MG63 (cell line): ENCODE data around the gene MOSMO. TPM values are rescaled to one million over a fixed set of nuclear protein-coding genes. Genes with fewer than 3 reads are reported as not detected.
"Not testable (repeated sequence)": the region's sequence is repeated elsewhere in the genome, so short reads cannot be mapped to it uniquely, and the experiment has no call there.

ENCODE experiments used
- DNase-seq: peaks from one replicate; pipeline ENCODE4 v3.0.0-alpha.2; 2020
- H3K27me3 ChIP-seq: fragments of 250-450 bp; sonication (Bioruptor Pico); 2 replicates; pipeline ENCODE4 v1.5.1; 2020; ENCODE audit warnings: mild to moderate bottlenecking, moderate library complexity
- H3K36me3 ChIP-seq: fragments of 250-450 bp; sonication (Bioruptor Pico); 2 replicates; pipeline ENCODE4 v1.5.1; 2020; ENCODE audit warnings: mild to moderate bottlenecking, moderate library complexity
- H3K4me3 ChIP-seq: fragments of 250-450 bp; sonication (Bioruptor Pico); 2 replicates; pipeline ENCODE4 v1.5.1; 2020; ENCODE audit warnings: mild to moderate bottlenecking, moderate library complexity
- H3K9me3 ChIP-seq: fragments of 250-450 bp; sonication (Bioruptor Pico); 2 replicates; pipeline ENCODE4 v1.5.1; 2020; ENCODE audit warnings: mild to moderate bottlenecking, moderate library complexity
- total RNA-seq: library from RNA; depleted of rRNA; stranded (reverse); fragments of >200 nt; shearing (Covaris generic); gene quantifications from 2 replicates; pipeline ENCODE4 v1.2.3, GENCODE V29; 2014; ENCODE audit warnings: low replicate concordance

The MOSMO gene
- total RNA-seq, 1 experiment from 2014 or later = 17.6 TPM

- Histone ChIP-seq H3K36me3 (no peaks in the 10 kb centered on the region), H3K4me3 (no peak overlapping the region), H3K9me3 (no peaks in the 10 kb centered on the region), H3K27me3 (no peaks in the 10 kb centered on the region)
- DNase-seq = no peak
Observed at GRCh38 chr16:21994856-21995465, 12.9 kb upstream of the MOSMO start.

- no peaks in the 10 kb centered on the region for H3K9me3 ChIP-seq
- H3K36me3 ChIP-seq = no peaks in the 10 kb centered on the region
- H3K27me3 ChIP-seq = no peaks in the 10 kb centered on the region
- H3K4me3 ChIP-seq = no peak overlapping the region
- no peak for DNase-seq
Observed at GRCh38 chr16:21996923-21997696, 10.8 kb upstream of the MOSMO start.

- no peaks in the 10 kb centered on the region for H3K27me3 ChIP-seq
- H3K9me3 ChIP-seq = no peaks in the 10 kb centered on the region
- H3K36me3 ChIP-seq = no peaks in the 10 kb centered on the region
- H3K4me3 ChIP-seq = no peak overlapping the region
- no peak for DNase-seq
Observed at GRCh38 chr16:21997697-21998480, 10.0 kb upstream of the MOSMO start.

- Histone ChIP-seq H3K4me3 (no peak overlapping the region), H3K27me3 (no peaks in the 10 kb centered on the region), H3K36me3 (no peaks in the 10 kb centered on the region), H3K9me3 (no peaks in the 10 kb centered on the region)
- DNase-seq = no peak
Observed at GRCh38 chr16:22001591-22001990, 6.3 kb upstream of the MOSMO start.

GRCh38 chr16:22002047-22002446 is 5.9 kb upstream of the MOSMO start:
- peak; percentile 13 for DNase-seq
- not testable (repeated sequence) for H3K27me3 ChIP-seq, H3K4me3 ChIP-seq, H3K9me3 ChIP-seq, H3K36me3 ChIP-seq

GRCh38 chr16:22003195-22003594 is 4.7 kb upstream of the MOSMO start:
- H3K4me3 ChIP-seq = no peak overlapping the region
- no peaks in the 10 kb centered on the region for H3K9me3 ChIP-seq
- H3K27me3 ChIP-seq = no peaks in the 10 kb centered on the region; the same call in 1 of the 2 replicates
- DNase-seq = no peak
- H3K36me3 ChIP-seq = no peaks in the 10 kb centered on the region

GRCh38 chr16:22004341-22004740 is 3.6 kb upstream of the MOSMO start:
- no peaks in the 10 kb centered on the region; the same call in 1 of the 2 replicates for H3K27me3 ChIP-seq
- H3K4me3 ChIP-seq = no peak overlapping the region
- H3K9me3 ChIP-seq = no peaks in the 10 kb centered on the region
- H3K36me3 ChIP-seq = no peaks in the 10 kb centered on the region
- DNase-seq = no peak

- H3K27me3 ChIP-seq = no peaks in the 10 kb centered on the region; the same call in 1 of the 2 replicates
- no peak for DNase-seq
- H3K4me3 ChIP-seq = no peak overlapping the region
Observed at GRCh38 chr16:22005746-22006145, 2.2 kb upstream of the MOSMO start.

GRCh38 chr16:22006636-22007035 is 1.3 kb upstream of the MOSMO start:
- Histone ChIP-seq H3K4me3 (peak overlapping the region; percentile 94), H3K27me3 (no peaks in the 10 kb centered on the region; the same call in 1 of the 2 replicates), H3K36me3 (peaks cover 3% of the 10 kb centered on the region; the same call in 1 of the 2 replicates), H3K9me3 (no peaks in the 10 kb centered on the region)
- DNase-seq = no peak

More at GRCh38 chr16:22005746-22006145, 2.2 kb upstream of the MOSMO start:
- H3K9me3 ChIP-seq = no peaks in the 10 kb centered on the region
- H3K36me3 ChIP-seq = no peaks in the 10 kb centered on the region; the same call in 1 of the 2 replicates

- no peak for DNase-seq
- Histone ChIP-seq H3K27me3 (no peaks in the 10 kb centered on the region; the same call in 1 of the 2 replicates), H3K4me3 (peak overlapping the region; percentile 94), H3K9me3 (no peaks in the 10 kb centered on the region), H3K36me3 (peaks cover 3% of the 10 kb centered on the region; the same call in 1 of the 2 replicates)
Observed at GRCh38 chr16:22007159-22007508, 777 bp upstream of the MOSMO start.

GRCh38 chr16:22008215-22009059 is 526 bp downstream of the MOSMO start:
- Histone ChIP-seq H3K27me3 (no peaks in the 10 kb centered on the region; the same call in 1 of the 2 replicates), H3K9me3 (no peaks in the 10 kb centered on the region), H3K4me3 (peak overlapping the region; percentile 96), H3K36me3 (peaks cover 3% of the 10 kb centered on the region; the same call in 1 of the 2 replicates)
- DNase-seq = peak; percentile 38

- peaks cover 3% of the 10 kb centered on the region; the same call in 1 of the 2 replicates for H3K36me3 ChIP-seq
- DNase-seq = no peak
- H3K9me3 ChIP-seq = no peaks in the 10 kb centered on the region
- H3K27me3 ChIP-seq = no peaks in the 10 kb centered on the region; the same call in 1 of the 2 replicates
- no peak overlapping the region for H3K4me3 ChIP-seq
Observed at GRCh38 chr16:22010902-22011301, 3.0 kb downstream of the MOSMO start.

- DNase-seq = no peak
- Histone ChIP-seq H3K27me3 (no peaks in the 10 kb centered on the region), H3K4me3 (no peak overlapping the region), H3K36me3 (peaks cover 3% of the 10 kb centered on the region; the same call in 1 of the 2 replicates), H3K9me3 (no peaks in the 10 kb centered on the region)
Observed at GRCh38 chr16:22012241-22012640, 4.3 kb downstream of the MOSMO start.

GRCh38 chr16:22013486-22013885 is 5.6 kb downstream of the MOSMO start:
- peaks cover 3% of the 10 kb centered on the region; the same call in 1 of the 2 replicates for H3K36me3 ChIP-seq
- H3K27me3 ChIP-seq = no peaks in the 10 kb centered on the region
- no peak for DNase-seq
- no peaks in the 10 kb centered on the region for H3K9me3 ChIP-seq
- no peak overlapping the region for H3K4me3 ChIP-seq

- peaks cover 3% of the 10 kb centered on the region; the same call in 1 of the 2 replicates for H3K36me3 ChIP-seq
- no peak overlapping the region for H3K4me3 ChIP-seq
- no peaks in the 10 kb centered on the region for H3K9me3 ChIP-seq
- no peak for DNase-seq
- H3K27me3 ChIP-seq = no peaks in the 10 kb centered on the region
Observed at GRCh38 chr16:22014271-22014873, 6.5 kb downstream of the MOSMO start.

GRCh38 chr16:22016927-22017326 is 9.0 kb downstream of the MOSMO start:
- no peak for DNase-seq
- Histone ChIP-seq H3K36me3 (no peaks in the 10 kb centered on the region), H3K4me3 (no peak overlapping the region), H3K9me3 (no peaks in the 10 kb centered on the region), H3K27me3 (no peaks in the 10 kb centered on the region)
